Gastrocnemius medialis (tissue), 4 donors: ENCODE data around the gene PIPOX. TPM values are rescaled to one million over a fixed set of nuclear protein-coding genes. Genes with fewer than 3 reads are reported as not detected.

Source experiments
- ATAC-seq, 2 donors: fragments of 150-250 bp; one replicate each; pipeline ENCODE4 v1.9.1; 2016
- DNase-seq, 2 donors: peaks; one replicate each; pipeline ENCODE4 v3.0.0-alpha.2; 2019
- H3K27ac ChIP-seq, 4 donors: fragments of 200-600 bp; sonication (generic); 1 replicate in 1 of 4; 2 replicates in 3 of 4; pipeline ENCODE4 v1.5.1; 2016 to 2018; ENCODE audit warnings: mild to moderate bottlenecking in 2 of 4, moderate library complexity in 1 of 4
- H3K27me3 ChIP-seq, 3 donors: fragments of 200-600 bp; sonication (generic) in 2 of 3; 1 replicate in 1 of 3; 2 replicates in 2 of 3; pipeline versions ENCODE4 v1.5.1 to v1.6.0; 2016 to 2019; ENCODE audit warnings: mild to moderate bottlenecking in 1 of 3, moderate library complexity in 1 of 3
- H3K36me3 ChIP-seq, 2 donors: fragments of 200-600 bp; sonication (generic) in 1 of 2; one replicate each; pipeline ENCODE4 v1.5.1; 2017 to 2018
- H3K4me1 ChIP-seq, 2 donors: fragments of 200-600 bp; sonication (generic) in 1 of 2; one replicate each; pipeline ENCODE4 v1.5.1; 2016 to 2017; ENCODE audit warnings: mild to moderate bottlenecking in 2 of 2
- H3K4me3 ChIP-seq, 4 donors: fragments of 200-600 bp; sonication (generic) in 3 of 4; 1 replicate in 1 of 4; 2 replicates in 3 of 4; pipeline ENCODE4 v1.5.1; 2016 to 2019; ENCODE audit warnings: mild to moderate bottlenecking in 2 of 4
- H3K9me3 ChIP-seq, 3 donors: fragments of 200-600 bp; sonication (generic) in 2 of 3; 1 replicate in 1 of 3; 2 replicates in 2 of 3; pipeline ENCODE4 v1.5.1; 2016 to 2019
- CTCF ChIP-seq, 5 experiments: fragments of 450-650 bp in 3 of 5; fragments of 200-600 bp in 2 of 5; sonication (generic) in 2 of 5; IDR thresholded peaks in 4 of 5; conservative IDR thresholded peaks in 1 of 5; 1 replicate in 4 of 5; 2 replicates in 1 of 5; pipeline ENCODE4 v1.5.1; 2016 to 2019; ENCODE audit warnings: antibody characterized with exemption in 5 of 5, mild to moderate bottlenecking in 3 of 5, moderate library complexity in 3 of 5
- POLR2A ChIP-seq, 2 donors: fragments of 450-650 bp; IDR thresholded peaks; one replicate each; pipeline ENCODE4 v1.6.1; 2017; ENCODE audit warnings: antibody characterized with exemption in 2 of 2, mild to moderate bottlenecking in 2 of 2, moderate library complexity in 2 of 2
- in situ Hi-C, 4 donors: fragments of 200-750 bp; cut with MboI; loops; one replicate each; pipeline versions ENCODE4 v1.15.0 to v1.8.0; 2017; ENCODE audit warnings: low sequenced_read_pairs in 4 of 4
- intact Hi-C: fragments of 100-400 bp; cut with DNase I; formaldehyde crosslinking; loops from one replicate; pipeline ENCODE4 v1.15.1; 2023; ENCODE audit warnings: low total_unique reads
- total RNA-seq, 4 donors: library from RNA; depleted of rRNA; stranded (reverse); fragments of >200 nt; gene quantifications; one replicate each; pipeline versions ENCODE4 v1.1.0 to v1.2.3, GENCODE V29; 2016

PIPOX gene
- total RNA-seq, 4 donors from 2014 or later = 0.42 to 2.4 (median 1.1) TPM

GRCh38 chr17:29045734-29046472, 3.0 kb downstream of the PIPOX start:
- no peak overlapping the region for H3K27ac ChIP-seq
- no peak overlapping the region for H3K4me3 ChIP-seq
- H3K27me3 ChIP-seq = peaks cover 0 to 4% (median 0%) of the 10 kb centered on the region in 3 donors
- H3K36me3 ChIP-seq = no peaks in the 10 kb centered on the region
- no peak for DNase-seq
- intact Hi-C loops (no loop called here), in situ Hi-C loops (no loop called here)
- TF ChIP-seq POLR2A (IDR thresholded peaks at IDR 0.05) = no peak
- TF ChIP-seq CTCF (IDR thresholded peaks at IDR 0.05 in 4 of 5, conservative IDR thresholded peaks at IDR 0.05 in 1 of 5) = no peak
- H3K4me1 ChIP-seq = peaks cover 0 to 4% of the 10 kb centered on the region in 2 donors
- H3K9me3 ChIP-seq = no peaks in the 10 kb centered on the region
- ATAC-seq = no peak

- peaks cover 0 to 4% of the 10 kb centered on the region in 2 donors for H3K4me1 ChIP-seq
- H3K36me3 ChIP-seq = no peaks in the 10 kb centered on the region
- in situ Hi-C loops = no loop called here
- TF ChIP-seq POLR2A (IDR thresholded peaks at IDR 0.05) = no peak
- TF ChIP-seq CTCF (IDR thresholded peaks at IDR 0.05 in 4 of 5, conservative IDR thresholded peaks at IDR 0.05 in 1 of 5) = no peak
- H3K27ac ChIP-seq = no peak overlapping the region
- no peak for DNase-seq
- no peaks in the 10 kb centered on the region for H3K9me3 ChIP-seq
- no peak overlapping the region for H3K4me3 ChIP-seq
- ATAC-seq = no peak
- intact Hi-C loops = no loop called here
- H3K27me3 ChIP-seq = peaks cover 0 to 4% (median 0%) of the 10 kb centered on the region in 3 donors
Observed at GRCh38 chr17:29046473-29046839, 3.5 kb downstream of the PIPOX start.

- Histone ChIP-seq H3K4me1 (no peaks in the 10 kb centered on the region), H3K27me3 (peaks cover 0 to 4% (median 0%) of the 10 kb centered on the region in 3 donors), H3K36me3 (no peaks in the 10 kb centered on the region), H3K4me3 (no peak overlapping the region), H3K27ac (no peak overlapping the region), H3K9me3 (no peaks in the 10 kb centered on the region)
- no peak for TF ChIP-seq CTCF (IDR thresholded peaks at IDR 0.05 in 4 of 5, conservative IDR thresholded peaks at IDR 0.05 in 1 of 5)
- TF ChIP-seq POLR2A (IDR thresholded peaks at IDR 0.05) = no peak
- ATAC-seq = no peak
- intact Hi-C loops (no loop called here), in situ Hi-C loops (no loop called here)
- DNase-seq = no peak
Observed at GRCh38 chr17:29048440-29049368, 5.8 kb downstream of the PIPOX start.

GRCh38 chr17:29049541-29050145, 6.7 kb downstream of the PIPOX start:
- Histone ChIP-seq H3K36me3 (no peaks in the 10 kb centered on the region), H3K27me3 (peaks cover 0 to 4% (median 0%) of the 10 kb centered on the region in 3 donors), H3K4me3 (no peak overlapping the region), H3K9me3 (no peaks in the 10 kb centered on the region), H3K4me1 (no peaks in the 10 kb centered on the region), H3K27ac (no peak overlapping the region)
- intact Hi-C loops (no loop called here), in situ Hi-C loops (no loop called here)
- DNase-seq (no peak), ATAC-seq (no peak)
- TF ChIP-seq POLR2A (IDR thresholded peaks at IDR 0.05) = no peak
- no peak for TF ChIP-seq CTCF (IDR thresholded peaks at IDR 0.05 in 4 of 5, conservative IDR thresholded peaks at IDR 0.05 in 1 of 5)
